Activated CD8-positive, alpha-beta memory T cell treated with anti-CD3 and anti-CD28 coated beads, Interleukin-2, amount 50 U/mL, for 1 hour (primary cell): ENCODE measurements around the gene NUAK1.

Source experiments
- DNase-seq: peaks from one replicate; pipeline ENCODE4 v3.0.0-alpha.2; 2020; ENCODE audit errors: extremely low read depth

NUAK1 gene

GRCh38 chr12:106131676-106132075, 7.1 kb downstream of the NUAK1 start:
- DNase-seq: no peak

- no peak for DNase-seq
These were observed 8.2 kb downstream of the NUAK1 start for GRCh38 chr12:106130474-106131113.

- no peak for DNase-seq
These were observed 10.0 kb downstream of the NUAK1 start for GRCh38 chr12:106128585-106129328.

GRCh38 chr12:106127338-106128126, 11.2 kb downstream of the NUAK1 start:
- no peak for DNase-seq

GRCh38 chr12:106126441-106127337, 12.1 kb downstream of the NUAK1 start:
- no peak for DNase-seq

- DNase-seq: no peak
These were observed 13.2 kb downstream of the NUAK1 start for GRCh38 chr12:106125351-106126095.

- no peak for DNase-seq
These were observed 15.1 kb downstream of the NUAK1 start for GRCh38 chr12:106123551-106124081.

- no peak for DNase-seq
These were observed 15.6 kb downstream of the NUAK1 start for GRCh38 chr12:106123110-106123509.

- DNase-seq: no peak
These were observed 16.8 kb downstream of the NUAK1 start for GRCh38 chr12:106122004-106122403.

GRCh38 chr12:106120519-106121105, 18.1 kb downstream of the NUAK1 start:
- no peak for DNase-seq

GRCh38 chr12:106119301-106119700, 19.5 kb downstream of the NUAK1 start:
- no peak for DNase-seq

GRCh38 chr12:106118381-106119130, 20.2 kb downstream of the NUAK1 start:
- DNase-seq: no peak

GRCh38 chr12:106115440-106115839, 23.3 kb downstream of the NUAK1 start:
- no peak for DNase-seq

GRCh38 chr12:106114447-106115068, 24.2 kb downstream of the NUAK1 start:
- DNase-seq: no peak

GRCh38 chr12:106113824-106114446, 24.8 kb downstream of the NUAK1 start:
- DNase-seq: no peak

- DNase-seq: no peak
These were observed 25.3 kb downstream of the NUAK1 start for GRCh38 chr12:106113446-106113823.

GRCh38 chr12:106113042-106113441, 25.7 kb downstream of the NUAK1 start:
- DNase-seq: no peak

- no peak for DNase-seq
These were observed 26.5 kb downstream of the NUAK1 start for GRCh38 chr12:106112145-106112821.
